CD1c-positive myeloid dendritic cell (primary cell): ENCODE data around the gene FHIT.

Experiments
- DNase-seq: peaks from one replicate; pipeline ENCODE4 v3.0.0-alpha.2; 2016; ENCODE audit errors: extremely low spot score

The FHIT gene

GRCh38 chr3:59766200-59766872 is 1484.9 kb downstream of the FHIT start:
- DNase-seq, result no peak

- no peak for DNase-seq
Measured at GRCh38 chr3:59764171-59764570, 1487.1 kb downstream of the FHIT start.

GRCh38 chr3:59762941-59763340 is 1488.3 kb downstream of the FHIT start:
- no peak for DNase-seq

- no peak for DNase-seq
Measured at GRCh38 chr3:59759298-59760031, 1491.8 kb downstream of the FHIT start.

- no peak for DNase-seq
Measured at GRCh38 chr3:59758672-59759071, 1492.6 kb downstream of the FHIT start.

- no peak for DNase-seq
Measured at GRCh38 chr3:59756934-59757333, 1494.3 kb downstream of the FHIT start.

- no peak for DNase-seq
Measured at GRCh38 chr3:59754456-59755129, 1496.7 kb downstream of the FHIT start.

GRCh38 chr3:59753808-59754450 is 1497.3 kb downstream of the FHIT start:
- DNase-seq, result no peak

- no peak for DNase-seq
Measured at GRCh38 chr3:59752925-59753324, 1498.3 kb downstream of the FHIT start.

GRCh38 chr3:59751606-59752005 is 1499.6 kb downstream of the FHIT start:
- DNase-seq, result no peak

GRCh38 chr3:59750391-59750790 is 1500.9 kb downstream of the FHIT start:
- no peak for DNase-seq

GRCh38 chr3:59749291-59749690 is 1502.0 kb downstream of the FHIT start:
- peak; percentile 44 for DNase-seq

- DNase-seq, result no peak
Measured at GRCh38 chr3:59746585-59746984, 1504.7 kb downstream of the FHIT start.

GRCh38 chr3:59737241-59737640 is 1514.0 kb downstream of the FHIT start:
- DNase-seq, result no peak

- DNase-seq, result no peak
Measured at GRCh38 chr3:59734061-59734460, 1517.2 kb downstream of the FHIT start.

- DNase-seq, result no peak
Measured at GRCh38 chr3:59733041-59733809, 1518.0 kb downstream of the FHIT start.

- no peak for DNase-seq
Measured at GRCh38 chr3:59731943-59732342, 1519.3 kb downstream of the FHIT start.

- DNase-seq, result no peak
Measured at GRCh38 chr3:59730591-59730990, 1520.7 kb downstream of the FHIT start.

GRCh38 chr3:59728587-59728908 is 1522.7 kb downstream of the FHIT start:
- no peak for DNase-seq

- no peak for DNase-seq
Measured at GRCh38 chr3:59727902-59728586, 1523.2 kb downstream of the FHIT start.

- no peak for DNase-seq
Measured at GRCh38 chr3:59726279-59726678, 1525.0 kb downstream of the FHIT start.
